ENCODE measurements around the gene TNFAIP8. TPM values are rescaled to one million over a fixed set of nuclear protein-coding genes. Genes with fewer than 3 reads are reported as not detected.

The TNFAIP8 gene
- total and polyA plus RNA-seq, 2 donors (not counting 1 experiment from before 2014, with no cell fraction given): 67.3 to 109 TPM

DNA sequence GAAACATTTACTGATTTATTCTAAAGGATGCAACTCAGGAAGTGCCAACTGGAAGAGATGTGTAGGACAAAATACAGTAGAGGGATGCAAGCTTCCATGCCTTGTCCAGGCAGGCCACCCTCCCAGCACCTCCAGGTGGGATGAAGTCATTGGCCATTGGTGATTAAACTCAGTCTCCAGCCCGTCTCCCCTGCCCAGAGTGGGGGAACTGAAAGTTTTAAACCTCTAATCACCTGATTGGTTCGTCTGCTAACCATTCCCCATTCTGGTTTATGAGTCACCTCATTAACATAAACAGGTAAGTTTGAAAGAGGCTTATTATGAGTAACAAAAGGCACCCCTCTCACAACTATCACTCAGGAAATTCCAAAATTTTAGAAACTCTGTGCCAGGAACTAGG, 8.1 kb downstream of the TNFAIP8 start:
- ChIA-PET POLR2A (interaction anchor here (0.6 to 1.0 kb wide), 6 partner anchors 20 to 292 kb away, joined by 3 to 12 read pairs (median 4); no protein-coding TSS in a partner anchor), CTCF (interaction anchor here (1.0 to 16.2 kb wide), 3 partner anchors 15 to 48 kb away, joined by 3 to 209 read pairs (median 6); no protein-coding TSS in a partner anchor)
- Histone ChIP-seq H3K4me2 (replicated peaks; ENCODE audit: low read depth, low read length, poor library complexity, severe bottlenecking) (peak overlapping the region; percentile 86), H4K20me1 (ENCODE audit: control insufficient read depth, insufficient read depth, low read length, poor library complexity, severe bottlenecking) (peaks cover 58% of the 10 kb centered on the region), H3K4me1 (ENCODE audit: control insufficient read depth in 2 of 2, insufficient read depth in 2 of 2, low read length in 2 of 2) (peaks cover 95 to 98% of the 10 kb centered on the region in 2 donors), H3K27me3 (replicated peaks in 1 of 4; ENCODE audit: control extremely low read depth in 1 of 4, control insufficient read depth in 3 of 4, insufficient read depth in 4 of 4, low read length in 3 of 4) (no peaks in the 10 kb centered on the region), H3K36me3 (replicated peaks in 1 of 2; ENCODE audit: control extremely low read depth in 1 of 2, control insufficient read depth in 1 of 2, extremely low read depth in 1 of 2, insufficient read depth in 2 of 2, low read length in 1 of 2) (peaks cover 0 to 54% of the 10 kb centered on the region in 2 experiments), H3K79me2 (ENCODE audit: control insufficient read depth, insufficient read depth, low read length) (peaks cover 100% of the 10 kb centered on the region), H3K9me3 (ENCODE audit: control extremely low read depth in 1 of 3, control insufficient read depth in 2 of 3, insufficient read depth in 1 of 3, low read length in 2 of 3) (peaks cover 0 to 9% (median 0%) of the 10 kb centered on the region in 3 donors), H3K27ac (ENCODE audit: low read length in 2 of 2) (peak overlapping the region; percentile 5 to 91), H2AFZ (ENCODE audit: insufficient read depth, low read depth, low read length, poor library complexity, severe bottlenecking) (no peak overlapping the region), H3K4me3 (ENCODE audit: control extremely low read depth in 1 of 5, extremely low read depth in 1 of 5, insufficient read depth in 1 of 5, low read depth in 2 of 5, low read length in 4 of 5) (no peak overlapping the region), H3K9ac (ENCODE audit: low read length) (no peak overlapping the region)
- TF ChIP-seq EZH2 (IDR thresholded peaks at IDR 0.05; ENCODE audit: borderline replicate concordance, insufficient read depth, low read depth, low read length, poor library complexity, severe bottlenecking): no peak
- TF ChIP-seq, protein P1, sequence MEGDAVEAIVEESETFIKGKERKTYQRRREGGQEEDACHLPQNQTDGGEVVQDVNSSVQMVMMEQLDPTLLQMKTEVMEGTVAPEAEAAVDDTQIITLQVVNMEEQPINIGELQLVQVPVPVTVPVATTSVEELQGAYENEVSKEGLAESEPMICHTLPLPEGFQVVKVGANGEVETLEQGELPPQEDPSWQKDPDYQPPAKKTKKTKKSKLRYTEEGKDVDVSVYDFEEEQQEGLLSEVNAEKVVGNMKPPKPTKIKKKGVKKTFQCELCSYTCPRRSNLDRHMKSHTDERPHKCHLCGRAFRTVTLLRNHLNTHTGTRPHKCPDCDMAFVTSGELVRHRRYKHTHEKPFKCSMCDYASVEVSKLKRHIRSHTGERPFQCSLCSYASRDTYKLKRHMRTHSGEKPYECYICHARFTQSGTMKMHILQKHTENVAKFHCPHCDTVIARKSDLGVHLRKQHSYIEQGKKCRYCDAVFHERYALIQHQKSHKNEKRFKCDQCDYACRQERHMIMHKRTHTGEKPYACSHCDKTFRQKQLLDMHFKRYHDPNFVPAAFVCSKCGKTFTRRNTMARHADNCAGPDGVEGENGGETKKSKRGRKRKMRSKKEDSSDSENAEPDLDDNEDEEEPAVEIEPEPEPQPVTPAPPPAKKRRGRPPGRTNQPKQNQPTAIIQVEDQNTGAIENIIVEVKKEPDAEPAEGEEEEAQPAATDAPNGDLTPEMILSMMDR (IDR thresholded peaks at IDR 0.05): no peak
- intact Hi-C loops (cut with micrococcal nuclease): no loop called here
- ATAC-seq (ENCODE audit: low read depth) (peak; percentile 34), DNase-seq (no peak)
- Mint-ChIP-seq H3K27me3 (no peaks in the 10 kb centered on the region), H3K27ac (peak overlapping the region; percentile 87), H3K4me1 (peaks cover 93% of the 10 kb centered on the region), H3K4me3 (peak overlapping the region; percentile 64), H3K9me3 (ENCODE audit: insufficient read depth) (no peaks in the 10 kb centered on the region)
- no CpG with 5 or more reads among the region's 2 CpGs for WGBS (ENCODE audit: insufficient coverage)

DNA sequence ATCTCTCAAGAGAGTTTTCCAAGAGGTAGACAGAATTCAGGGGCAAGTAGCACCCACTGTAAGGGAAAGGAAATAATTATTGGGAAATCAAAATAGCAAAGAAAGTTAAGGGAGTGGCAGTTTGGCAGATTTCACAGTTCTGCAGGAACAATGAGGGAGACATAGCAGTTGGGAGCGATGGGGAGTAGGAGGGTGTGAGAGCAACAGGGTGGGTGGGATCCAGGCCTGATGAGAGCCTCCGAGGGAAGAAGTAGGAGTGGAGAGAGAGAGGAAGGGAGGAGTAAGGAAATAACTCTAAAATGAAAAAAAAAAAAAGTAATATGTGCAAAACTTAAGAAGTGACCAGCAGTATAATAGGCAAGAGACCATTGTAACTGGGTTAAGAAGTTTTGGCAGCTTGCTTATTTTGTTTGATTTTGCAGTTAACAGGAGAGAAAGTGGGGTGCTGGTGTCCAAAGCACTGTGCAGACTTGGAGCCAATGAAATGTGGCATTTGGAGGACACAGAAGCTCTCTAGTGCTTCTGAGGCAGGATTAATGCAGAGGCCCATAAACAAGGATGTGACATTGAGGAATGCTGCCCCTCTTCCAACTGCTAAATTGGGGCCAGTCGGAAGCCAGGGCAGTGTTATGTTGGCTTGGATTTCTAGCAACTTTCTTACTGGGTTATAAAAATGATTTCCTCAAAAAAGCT, 10.2 kb downstream of the TNFAIP8 start:
- peak overlapping the region; percentile 68 for H3K4me3 Mint-ChIP-seq
- peaks cover 0 to 9% (median 0%) of the 10 kb centered on the region in 3 donors for H3K9me3 ChIP-seq (ENCODE audit: control extremely low read depth in 1 of 3, control insufficient read depth in 2 of 3, insufficient read depth in 1 of 3, low read length in 2 of 3)
- H3K4me1 ChIP-seq (ENCODE audit: control insufficient read depth in 2 of 2, insufficient read depth in 2 of 2, low read length in 2 of 2): peaks cover 93 to 97% of the 10 kb centered on the region in 2 donors
- H3K27ac ChIP-seq (ENCODE audit: low read length in 2 of 2): peak overlapping the region; percentile 67 to 79
- H3K4me3 ChIP-seq (ENCODE audit: control extremely low read depth in 1 of 5, extremely low read depth in 1 of 5, insufficient read depth in 1 of 5, low read depth in 2 of 5, low read length in 4 of 5): no peak overlapping the region
- H3K27me3 ChIP-seq (replicated peaks in 1 of 4; ENCODE audit: control extremely low read depth in 1 of 4, control insufficient read depth in 3 of 4, insufficient read depth in 4 of 4, low read length in 3 of 4): no peaks in the 10 kb centered on the region
- POLR2A ChIA-PET: interaction anchor here (0.7 to 2.5 kb wide), 3 partner anchors 9 to 25 kb away, joined by 3 to 13 read pairs (median 6); partner anchors contain the start of gene TNFAIP8
- ATAC-seq (ENCODE audit: low read depth) (no peak), DNase-seq (no peak)
- H2AFZ ChIP-seq (ENCODE audit: insufficient read depth, low read depth, low read length, poor library complexity, severe bottlenecking): no peak overlapping the region
- no peaks in the 10 kb centered on the region for H3K27me3 Mint-ChIP-seq
- peaks cover 0 to 44% of the 10 kb centered on the region in 2 experiments for H3K36me3 ChIP-seq (replicated peaks in 1 of 2; ENCODE audit: control extremely low read depth in 1 of 2, control insufficient read depth in 1 of 2, extremely low read depth in 1 of 2, insufficient read depth in 2 of 2, low read length in 1 of 2)
- no peaks in the 10 kb centered on the region for H3K9me3 Mint-ChIP-seq (ENCODE audit: insufficient read depth)
- TF ChIP-seq, protein P1 (IDR thresholded peaks at IDR 0.05): no peak
- TF ChIP-seq EZH2 (IDR thresholded peaks at IDR 0.05; ENCODE audit: borderline replicate concordance, insufficient read depth, low read depth, low read length, poor library complexity, severe bottlenecking): no peak
- H3K27ac Mint-ChIP-seq: peak overlapping the region; percentile 92
- H3K4me1 Mint-ChIP-seq: peaks cover 91% of the 10 kb centered on the region
- 72% methylated on average over 2 of the region's 3 CpGs for WGBS (ENCODE audit: insufficient coverage)
- peak overlapping the region; percentile 25 for H3K9ac ChIP-seq (ENCODE audit: low read length)
- intact Hi-C loops (cut with micrococcal nuclease): loop anchor here (5.0 kb wide), 1 partner anchor 34 kb away; no protein-coding TSS in a partner anchor
- H4K20me1 ChIP-seq (ENCODE audit: control insufficient read depth, insufficient read depth, low read length, poor library complexity, severe bottlenecking): peaks cover 46% of the 10 kb centered on the region
- CTCF ChIA-PET: interaction anchor here (0.7 to 16.2 kb wide), 9 partner anchors 9 to 377 kb away, joined by 3 to 209 read pairs (median 4); partner anchors contain the start of genes DTWD2 and TNFAIP8
- peaks cover 100% of the 10 kb centered on the region for H3K79me2 ChIP-seq (ENCODE audit: control insufficient read depth, insufficient read depth, low read length)
- peak overlapping the region; percentile 57 for H3K4me2 ChIP-seq (replicated peaks; ENCODE audit: low read depth, low read length, poor library complexity, severe bottlenecking)
